GM23248 (cell line): ENCODE results near the gene TOMM40L.

Experiments
- EZH2 ChIP-seq: fragments of 200-600 bp; sonication (generic); IDR thresholded peaks from 2 replicates; pipeline ENCODE4 v1.6.1; 2018; ENCODE audit warnings: antibody characterized with exemption, mild to moderate bottlenecking; ENCODE audit not compliant: insufficient read depth, poor library complexity, severe bottlenecking
- EZH2phosphoT487 ChIP-seq: fragments of 200-600 bp; sonication (generic); IDR thresholded peaks from 2 replicates; pipeline ENCODE4 v1.6.1; 2018; ENCODE audit warnings: antibody characterized with exemption, moderate library complexity, mild to moderate bottlenecking, low read depth; ENCODE audit not compliant: insufficient read depth

DNA sequence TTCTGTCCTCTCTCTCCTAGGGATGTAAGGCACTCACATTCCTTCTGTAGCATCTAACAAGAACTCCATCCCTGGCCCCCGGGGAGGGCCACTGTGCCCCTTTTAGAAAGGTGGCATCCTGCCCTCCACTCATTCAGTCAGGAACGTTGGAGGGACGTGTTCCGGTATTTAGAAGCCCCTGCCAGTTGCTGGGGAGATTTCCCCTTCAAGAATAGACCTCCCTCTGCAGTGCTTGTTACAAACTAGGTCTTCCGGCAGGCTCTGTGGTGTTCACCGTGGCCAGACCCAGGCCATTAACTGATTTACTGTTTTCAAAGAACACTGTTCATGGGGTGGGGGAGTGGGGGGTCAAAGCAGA, 33.5 kb downstream of the TOMM40L start:
- TF ChIP-seq EZH2: no peak
- no peak for TF ChIP-seq EZH2phosphoT487
